H1 (cell line): ENCODE measurements around the gene ZSCAN25. TPM values are rescaled to one million over a fixed set of nuclear protein-coding genes. Genes with fewer than 3 reads are reported as not detected.

ENCODE experiments used
- CTCF ChIA-PET: fragments of 300-600 bp; sonication (Branson Sonifier 250); formaldehyde crosslinking; loops from one replicate; lab custom pipeline; 2021; ENCODE audit not compliant: partially characterized antibody; lab: Charles Lee
- POLR2A ChIA-PET: fragments of 300-600 bp; sonication (Branson Sonifier 250); formaldehyde crosslinking; loops from one replicate; lab custom pipeline; 2021; ENCODE audit warnings: inconsistent platforms; ENCODE audit not compliant: partially characterized antibody; lab: Charles Lee
- DNase-seq, 2 experiments: peaks; one replicate each; pipeline versions ENCODE4 v3.0.0 to v3.0.0-alpha.2; 2010 to 2022; ENCODE audit warnings: low spot score in 2 of 2, low read depth in 1 of 2, mixed read lengths in 1 of 2
- FAIRE-seq: peaks from 2 replicates; lab custom pipeline; 2011; peaks lifted over from hg19 to GRCh38; lab: Jason Lieb, UNC
- H2AFZ ChIP-seq: 2 replicates; pipeline ENCODE4 v1.8.1; 2012; ENCODE audit warnings: low read length, inconsistent platforms
- H2AK5ac ChIP-seq: 2 replicates; pipeline ENCODE4 v1.6.1; 2013; ENCODE audit warnings: low read depth, low read length
- H2BK120ac ChIP-seq: replicated peaks from 2 replicates; pipeline ENCODE3; 2013; ENCODE audit warnings: low read depth, low read length, inconsistent platforms
- H2BK12ac ChIP-seq: 2 replicates; pipeline ENCODE4 v1.6.1; 2013; ENCODE audit warnings: low read depth, low read length
- H2BK15ac ChIP-seq: 2 replicates; pipeline ENCODE4 v1.6.1; 2013; ENCODE audit warnings: low read length
- H2BK20ac ChIP-seq: 2 replicates; pipeline ENCODE4 v1.6.1; 2013; ENCODE audit warnings: low read length
- H2BK5ac ChIP-seq: 2 replicates; pipeline ENCODE4 v1.6.1; 2013; ENCODE audit warnings: low read depth, low read length
- H3K14ac ChIP-seq: 2 replicates; pipeline ENCODE4 v1.6.1; 2013; ENCODE audit warnings: inconsistent platforms; ENCODE audit not compliant: insufficient read length
- H3K18ac ChIP-seq: 2 replicates; pipeline ENCODE4 v1.6.1; 2013; ENCODE audit warnings: low read length; ENCODE audit errors: extremely low read depth
- H3K23ac ChIP-seq: 2 replicates; pipeline ENCODE4 v1.6.1; 2013; ENCODE audit warnings: inconsistent platforms; ENCODE audit not compliant: insufficient read length
- H3K23me2 ChIP-seq: 2 replicates; pipeline ENCODE4 v1.6.1; 2013; ENCODE audit warnings: low read depth, low read length
- H3K27ac ChIP-seq: 2 replicates; pipeline ENCODE4 v1.6.1; 2011; ENCODE audit warnings: low read depth, low read length, inconsistent platforms
- H3K27me3 ChIP-seq, 4 experiments: replicated peaks in 1 of 4; 1 replicate in 1 of 4; 2 replicates in 3 of 4; pipeline versions ENCODE4 v1.6.1 to v1.8.1; 2011 to 2013; ENCODE audit warnings: low read length in 3 of 4, mild to moderate bottlenecking in 3 of 4, inconsistent platforms in 2 of 4, mixed read lengths in 2 of 4, moderate library complexity in 1 of 4; ENCODE audit not compliant: control insufficient read depth in 3 of 4, insufficient read depth in 3 of 4; ENCODE audit errors: extremely low read depth in 1 of 4
- H3K36me3 ChIP-seq, 4 experiments: 2 replicates each; pipeline versions ENCODE4 v1.6.1 to v1.8.1; 2011 to 2013; ENCODE audit warnings: mild to moderate bottlenecking in 4 of 4, low read length in 3 of 4, moderate library complexity in 2 of 4, control low read depth in 1 of 4, inconsistent platforms in 1 of 4; ENCODE audit not compliant: insufficient read depth in 4 of 4, control insufficient read depth in 2 of 4
- H3K4ac ChIP-seq: replicated peaks from 2 replicates; pipeline ENCODE3; 2013; ENCODE audit warnings: low read length, low read depth, mixed read lengths, inconsistent platforms; ENCODE audit not compliant: insufficient read length
- H3K4me1 ChIP-seq, 4 experiments: replicated peaks in 1 of 4; 1 replicate in 1 of 4; 2 replicates in 3 of 4; pipeline versions ENCODE4 v1.6.1 to v1.8.1; 2011 to 2013; ENCODE audit warnings: low read length in 3 of 4, inconsistent platforms in 2 of 4, mixed read lengths in 1 of 4; ENCODE audit not compliant: insufficient read depth in 4 of 4, control insufficient read depth in 3 of 4
- H3K4me2 ChIP-seq, 2 experiments: 2 replicates each; pipeline versions ENCODE4 v1.6.1 to v1.8.1; 2011 to 2013; ENCODE audit warnings: low read depth in 2 of 2, low read length in 2 of 2, control low read depth in 1 of 2, inconsistent platforms in 1 of 2, mild to moderate bottlenecking in 1 of 2; ENCODE audit not compliant: insufficient read depth in 1 of 2
- H3K4me3 ChIP-seq, 4 experiments: fragments of 200-600, 300-600 bp in 1 of 4; sonication (generic), shearing (Covaris generic), sonication (Bioruptor Twin) in 1 of 4; 2 replicates each; pipeline versions ENCODE4 v1.5.1 to v1.8.1; 2011 to 2016; ENCODE audit warnings: low read length in 4 of 4, low read depth in 3 of 4, control low read depth in 2 of 4, inconsistent platforms in 2 of 4, mild to moderate bottlenecking in 2 of 4, mixed read lengths in 1 of 4, moderate library complexity in 1 of 4; ENCODE audit not compliant: insufficient read depth in 2 of 4; ENCODE audit errors: extremely low read depth in 1 of 4
- H3K56ac ChIP-seq: replicated peaks from 2 replicates; pipeline ENCODE3; 2013; ENCODE audit warnings: low read depth, mild to moderate bottlenecking, mixed read lengths, low read length, inconsistent platforms; ENCODE audit not compliant: insufficient read length
- H3K79me1 ChIP-seq: 2 replicates; pipeline ENCODE4 v1.6.1; 2013; ENCODE audit warnings: low read depth, low read length, control low read depth
- H3K79me2 ChIP-seq, 2 experiments: 2 replicates each; pipeline versions ENCODE4 v1.6.1 to v1.8.1; 2012 to 2013; ENCODE audit warnings: low read length in 2 of 2, mild to moderate bottlenecking in 2 of 2, inconsistent platforms in 1 of 2; ENCODE audit not compliant: insufficient read depth in 2 of 2, control insufficient read depth in 1 of 2
- H3K9ac ChIP-seq, 4 experiments: replicated peaks in 1 of 4; 1 replicate in 1 of 4; 2 replicates in 3 of 4; pipeline versions ENCODE4 v1.6.1 to v1.8.1; 2011 to 2013; ENCODE audit warnings: low read depth in 3 of 4, low read length in 3 of 4, control low read depth in 2 of 4, mild to moderate bottlenecking in 2 of 4, moderate library complexity in 2 of 4, inconsistent platforms in 1 of 4; ENCODE audit errors: extremely low read depth in 1 of 4
- H3K9me3 ChIP-seq, 2 experiments: 2 replicates each; pipeline versions ENCODE4 v1.6.1 to v1.8.1; 2012 to 2013; ENCODE audit warnings: mild to moderate bottlenecking in 2 of 2, moderate library complexity in 2 of 2, control low read depth in 1 of 2, inconsistent platforms in 1 of 2, low read depth in 1 of 2, low read length in 1 of 2, mixed read lengths in 1 of 2; ENCODE audit not compliant: insufficient read depth in 2 of 2
- H4K20me1 ChIP-seq, 2 experiments: replicated peaks in 1 of 2; 2 replicates each; pipeline versions ENCODE3 to v1.8.1; 2011 to 2013; ENCODE audit warnings: inconsistent platforms in 2 of 2, low read length in 2 of 2, mild to moderate bottlenecking in 1 of 2; ENCODE audit not compliant: insufficient read depth in 2 of 2, control insufficient read depth in 1 of 2
- H4K5ac ChIP-seq: 2 replicates; pipeline ENCODE4 v1.6.1; 2013; ENCODE audit warnings: low read length, low read depth, mixed read lengths, inconsistent platforms; ENCODE audit not compliant: insufficient read length
- H4K8ac ChIP-seq: 2 replicates; pipeline ENCODE4 v1.8.0; 2013; ENCODE audit warnings: mild to moderate bottlenecking, moderate library complexity, low read length, inconsistent platforms; ENCODE audit not compliant: insufficient read depth; ENCODE audit errors: extremely low read depth
- H4K91ac ChIP-seq: replicated peaks from 2 replicates; pipeline ENCODE3; 2013; ENCODE audit warnings: low read length, mixed read lengths, inconsistent platforms; ENCODE audit not compliant: insufficient read length
- ASH2L ChIP-seq: fragments of 200-600, 300-600 bp; sonication (generic); IDR thresholded peaks from one replicate; pipeline ENCODE4 v1.7.1; 2017; ENCODE audit warnings: low read length
- GABPA ChIP-seq: IDR thresholded peaks from 2 replicates; pipeline ENCODE4 v1.6.1; 2011; ENCODE audit warnings: mild to moderate bottlenecking, low read length, moderate library complexity, borderline replicate concordance; ENCODE audit not compliant: insufficient read depth
- HDAC2 ChIP-seq, 2 experiments: fragments of 300-600 bp in 1 of 2; sonication (generic) in 1 of 2; IDR thresholded peaks; 2 replicates each; pipeline ENCODE4 v1.6.1; 2011 to 2012; ENCODE audit warnings: low read depth in 2 of 2, low read length in 2 of 2, mild to moderate bottlenecking in 2 of 2, moderate library complexity in 2 of 2, borderline replicate concordance in 1 of 2, inconsistent platforms in 1 of 2
- JUN ChIP-seq: IDR thresholded peaks from 2 replicates; pipeline ENCODE4 v1.6.1; 2011; ENCODE audit warnings: low read depth, mild to moderate bottlenecking, improper control_type of control experiment, low read length
- MAFK ChIP-seq: IDR thresholded peaks from 2 replicates; pipeline ENCODE4 v1.6.1; 2012; ENCODE audit warnings: low read depth, mild to moderate bottlenecking, improper control_type of control experiment, low read length
- NRF1 ChIP-seq: IDR thresholded peaks from 2 replicates; pipeline ENCODE4 v1.6.1; 2011; ENCODE audit warnings: mild to moderate bottlenecking, low read depth, low read length, improper control_type of control experiment
- PHF8 ChIP-seq: fragments of 200-600 bp; sonication (generic); conservative IDR thresholded peaks from 2 replicates; pipeline ENCODE4 v1.7.1; 2012; ENCODE audit warnings: low read depth, mild to moderate bottlenecking, inconsistent platforms, low read length, moderate library complexity
- POLR2AphosphoS5 ChIP-seq: IDR thresholded peaks from 2 replicates; pipeline ENCODE4 v1.6.1; 2011; ENCODE audit warnings: low read depth, low read length
- RXRA ChIP-seq: IDR thresholded peaks from 2 replicates; pipeline ENCODE4 v1.6.1; 2011; ENCODE audit warnings: low read depth, mild to moderate bottlenecking, low read length, moderate library complexity; ENCODE audit not compliant: insufficient read depth
- SAP30 ChIP-seq: fragments of 300-600 bp; sonication (generic); IDR thresholded peaks from 2 replicates; pipeline ENCODE4 v1.7.1; 2012; ENCODE audit warnings: low read length, moderate library complexity, mild to moderate bottlenecking, inconsistent platforms; ENCODE audit not compliant: insufficient read depth, insufficient replicate concordance
- SIX5 ChIP-seq: IDR thresholded peaks from 2 replicates; pipeline ENCODE4 v1.6.1; 2011; ENCODE audit warnings: mild to moderate bottlenecking, low read depth, low read length
- SP4 ChIP-seq: IDR thresholded peaks from 2 replicates; pipeline ENCODE4 v1.6.1; 2012; ENCODE audit warnings: low read length, inconsistent platforms
- TAF7 ChIP-seq: optimal IDR thresholded peaks from 2 replicates; pipeline ENCODE3; 2011; ENCODE audit warnings: low read depth, mild to moderate bottlenecking, inconsistent platforms, low read length, moderate library complexity, borderline replicate concordance
- TBP ChIP-seq: IDR thresholded peaks from 2 replicates; pipeline ENCODE4 v1.6.1; 2011; ENCODE audit warnings: low read depth, low read length, improper control_type of control experiment
- WGBS, 2 experiments: shearing (Covaris generic) in 1 of 2; methylation state at CpG; one replicate each; pipeline versions ENCODE4 v1.1.6 to v1.1.7; 2013 to 2015; ENCODE audit warnings: low lambda C conversion rate in 2 of 2, mixed read lengths in 2 of 2, inconsistent platforms in 1 of 2, low coverage in 1 of 2, missing lambda C conversion rate in 1 of 2; ENCODE audit not compliant: insufficient replicate concordance in 2 of 2, insufficient coverage in 1 of 2, insufficient read length in 1 of 2; ENCODE audit errors: extremely low coverage in 1 of 2, missing lambda C conversion rate in 1 of 2; 5-methylcytosine and 5-hydroxymethylcytosine counted together
- polyA plus RNA-seq, 7 experiments: library from polyadenylated mRNA; depleted of rRNA in 3 of 7; stranded (reverse) in 5 of 7; unstranded in 2 of 7; fragments of >200 nt in 5 of 7; fragments of 200-250 nt in 2 of 7; gene quantifications; 1 replicate in 5 of 7; 2 replicates in 1 of 7; 4 replicates in 1 of 7; pipeline versions ENCODE4 v1.2.1 to v1.2.3, GENCODE V29; 2011 to 2013; ENCODE audit warnings: missing spikeins in 2 of 7, mixed read lengths in 2 of 7
- total RNA-seq: library from RNA; stranded (reverse); fragmentation: NEBNext Ultra II Directional; extraction: Animal tissue kit (Norgen Biotek cat#: 25700); gene quantifications from 2 replicates; pipeline ENCODE4 v1.2.1, GENCODE V29; 2021

The ZSCAN25 gene
- total and polyA plus RNA-seq, 2 of the 8 experiments (the other 6 are each of a cell fraction or from before 2014, with no cell fraction given): 10.1 to 18.6 TPM

DNA sequence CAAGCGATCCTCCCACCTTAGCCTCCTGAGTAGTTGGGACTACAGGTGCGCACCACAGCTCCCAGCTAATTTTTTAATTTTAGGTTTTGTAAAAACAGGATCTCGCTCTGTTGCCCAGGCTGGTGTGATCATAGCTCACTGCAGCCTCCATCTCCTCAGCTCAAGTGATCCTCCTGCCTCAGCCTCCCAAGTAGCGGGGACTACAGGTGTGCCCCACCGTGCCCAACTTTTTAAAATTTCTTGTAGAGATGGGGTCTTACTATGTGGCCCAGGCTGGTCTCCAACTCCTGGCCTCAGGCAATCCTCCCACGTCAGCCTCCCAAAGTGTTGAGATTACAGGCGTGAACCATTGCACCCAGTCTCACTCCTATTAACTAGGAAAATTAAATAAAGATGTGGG, 11.2 kb upstream of the ZSCAN25 start:
- WGBS, 2 experiments: 87% methylated on average over 7 of the region's 7 CpGs; no CpG with 5 or more reads in 1 of the 2 experiments
- H3K36me3 ChIP-seq: no peaks in the 10 kb centered on the region
- H2AK5ac ChIP-seq: no peak overlapping the region
- CTCF ChIA-PET: interaction anchor here (1.0 to 2.9 kb wide), 5 partner anchors 11 to 80 kb away, joined by 3 to 18 read pairs (median 4); partner anchors contain the start of gene ZSCAN25
- peaks cover 0 to 3% (median under 1%) of the 10 kb centered on the region in 4 experiments; a peak in 3 of 7 replicates for H3K4me1 ChIP-seq
- H3K4me3 ChIP-seq: no peak overlapping the region
- H2BK5ac ChIP-seq: no peak overlapping the region
- no peak overlapping the region for H3K18ac ChIP-seq
- H3K27me3 ChIP-seq: peaks cover 0 to 3% (median 1%) of the 10 kb centered on the region in 4 experiments; a peak in 1 of 7 replicates
- no peak overlapping the region for H3K4me2 ChIP-seq
- H3K9me3 ChIP-seq: no peaks in the 10 kb centered on the region
- no peak overlapping the region for H3K4ac ChIP-seq
- no peak overlapping the region for H3K9ac ChIP-seq
- no peaks in the 10 kb centered on the region for H3K79me1 ChIP-seq
- H4K5ac ChIP-seq: no peak overlapping the region
- DNase-seq (no peak), FAIRE-seq (no peak)
- no peak overlapping the region for H2BK20ac ChIP-seq
- H3K23ac ChIP-seq: no peak overlapping the region
- no peak overlapping the region for H4K8ac ChIP-seq
- no peak overlapping the region for H3K56ac ChIP-seq
- H2AFZ ChIP-seq: no peak overlapping the region
- H4K20me1 ChIP-seq: no peaks in the 10 kb centered on the region
- POLR2A ChIA-PET: interaction anchor here (3.8 kb wide), 1 partner anchor 11 kb away, joined by 16 read pairs; the partner anchor contains the start of gene ZSCAN25
- no peaks in the 10 kb centered on the region for H3K79me2 ChIP-seq
- no peak overlapping the region for H3K27ac ChIP-seq
- H3K23me2 ChIP-seq: no peaks in the 10 kb centered on the region; the same call in 1 of the 2 replicates
- H2BK15ac ChIP-seq: no peak overlapping the region
- H2BK120ac ChIP-seq: no peak overlapping the region
- no peak overlapping the region for H2BK12ac ChIP-seq
- no peak overlapping the region for H4K91ac ChIP-seq
- H3K14ac ChIP-seq: no peak overlapping the region
- TF ChIP-seq SAP30: no peak
- TF ChIP-seq ASH2L: no peak
- TF ChIP-seq HDAC2 (IDR thresholded peaks at IDR 0.05; ENCODE audit: borderline replicate concordance in 1 of 2, low read depth in 2 of 2, low read length in 2 of 2): no peak
- no peak for TF ChIP-seq TAF7
- no peak for TF ChIP-seq RXRA
- no peak for TF ChIP-seq POLR2AphosphoS5
- no peak for TF ChIP-seq MAFK
- no peak for TF ChIP-seq GABPA
- no peak for TF ChIP-seq TBP
- TF ChIP-seq NRF1: no peak
- TF ChIP-seq SP4: no peak
- TF ChIP-seq PHF8: no peak
- TF ChIP-seq SIX5: no peak
- TF ChIP-seq JUN: no peak
